Lung microvascular endothelial cell (primary cell): Measurements from ENCODE around the gene CTNND1. TPM values are rescaled to one million over a fixed set of nuclear protein-coding genes. Genes with fewer than 3 reads are reported as not detected.

Experiments used
- total RNA-seq: library from RNA; depleted of rRNA; stranded (reverse); fragments of >200 nt; gene quantifications from 2 replicates; pipeline ENCODE4 v1.2.1, GENCODE V29; 2014

CTNND1 gene
- total RNA-seq, 1 donor from 2014 or later = 212 TPM

Other genes starting within 250 kb of the CTNND1 start
- gene SLC43A1, start 246.1 kb upstream of the CTNND1 start, total RNA-seq = 9.6 and 16.9 TPM in 2 replicates
- 42.5 and 55.8 TPM in 2 replicates for gene TIMM10, start 231.0 kb upstream of the CTNND1 start, total RNA-seq
- not detected in 2 replicates for gene SMTNL1, start 224.2 kb upstream of the CTNND1 start, total RNA-seq
- 29.2 and 44.8 TPM in 2 replicates for gene UBE2L6, start 194.1 kb upstream of the CTNND1 start, total RNA-seq
- gene SERPING1, start 164.1 kb upstream of the CTNND1 start, total RNA-seq = 0.40 TPM in 1 of 2 replicates, not detected in the other
- under 0.01 TPM in 2 replicates for gene YPEL4, start 111.9 kb upstream of the CTNND1 start, total RNA-seq
- 14.6 and 19.0 TPM in 2 replicates for gene CLP1, start 104.0 kb upstream of the CTNND1 start, total RNA-seq
- 25.1 and 35.7 TPM in 2 replicates for gene ZDHHC5, start 93.7 kb upstream of the CTNND1 start, total RNA-seq
- 10.5 and 11.3 TPM in 2 replicates for gene MED19, start 49.6 kb upstream of the CTNND1 start, total RNA-seq
- 37.7 and 54.2 TPM in 2 replicates for gene TMX2, start 49.2 kb upstream of the CTNND1 start, total RNA-seq
- 66.3 and 73.8 TPM in 2 replicates for gene SELENOH, start 20.3 kb upstream of the CTNND1 start, total RNA-seq
- gene BTBD18, start 10.0 kb upstream of the CTNND1 start, total RNA-seq = not detected in 2 replicates